ENCODE results near the gene C9orf50. TPM values are rescaled to one million over a fixed set of nuclear protein-coding genes. Genes with fewer than 3 reads are reported as not detected.

Gene C9orf50
- polyA plus RNA-seq, 1 donor from 2014 or later, result not detected

DNA sequence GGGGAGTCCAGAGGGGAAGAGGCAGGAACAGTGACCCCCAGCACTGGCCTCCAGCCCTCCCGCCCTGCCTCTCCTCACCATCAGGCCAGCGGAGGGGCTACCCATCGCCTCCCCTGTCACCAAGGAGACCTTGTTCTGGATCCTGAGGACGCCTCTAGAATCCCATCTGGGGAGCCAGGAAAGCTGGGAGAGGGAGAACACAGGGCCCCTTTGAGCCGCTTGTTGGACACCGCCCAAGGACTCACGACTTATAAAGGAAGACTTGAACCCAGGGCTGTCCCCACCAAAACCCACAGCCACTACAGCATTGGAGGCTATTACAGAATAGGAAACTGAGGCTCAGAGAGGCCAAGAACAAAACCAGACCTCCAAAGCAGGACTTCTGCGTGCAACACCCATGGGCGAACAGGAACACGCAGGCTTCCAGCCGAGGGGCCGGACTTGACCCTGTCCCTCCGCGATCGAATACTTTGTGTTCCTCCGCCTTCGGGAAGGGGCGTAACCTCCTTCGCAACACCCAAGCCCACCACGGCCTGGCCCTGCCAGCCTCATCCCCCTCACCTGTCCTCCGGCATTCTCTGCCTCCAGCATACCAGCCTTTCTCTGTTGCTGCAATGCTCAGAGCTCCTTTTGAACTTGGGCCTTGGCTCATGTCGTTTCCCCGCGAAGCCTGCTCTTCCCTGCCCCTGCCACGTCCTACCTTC lies 54.2 kb downstream of the C9orf50 start:
- Histone ChIP-seq H3K36me3 (ENCODE audit: insufficient read depth, low read length) (no peaks in the 10 kb centered on the region), H3K9ac (ENCODE audit: low read length) (no peak overlapping the region), H3K27ac (ENCODE audit: low read length) (no peak overlapping the region), H4K20me1 (ENCODE audit: insufficient read depth) (no peaks in the 10 kb centered on the region), H3K27me3 (ENCODE audit: insufficient read depth, low read depth, low read length) (no peaks in the 10 kb centered on the region), H3K9me2 (ENCODE audit: insufficient read depth, low read length) (no peaks in the 10 kb centered on the region), H2AFZ (ENCODE audit: low read depth, low read length) (no peak overlapping the region), H3F3A (ENCODE audit: insufficient read depth, low read length, poor library complexity, severe bottlenecking) (no peaks in the 10 kb centered on the region), H3K9me3 (ENCODE audit: low read length) (no peaks in the 10 kb centered on the region), H3K79me2 (replicated peaks; ENCODE audit: insufficient read depth, low read length) (no peaks in the 10 kb centered on the region), H3K4me2 (ENCODE audit: low read length) (no peak overlapping the region), H3K4me3 (ENCODE audit: low read length) (no peak overlapping the region)
- TF ChIP-seq RAD21 (conservative IDR thresholded peaks at IDR 0.05), result no peak
- no peak for TF ChIP-seq TAF1 (IDR thresholded peaks at IDR 0.05; ENCODE audit: low read depth)
- TF ChIP-seq EZH2 (IDR thresholded peaks at IDR 0.05; ENCODE audit: borderline replicate concordance, insufficient read depth, low read length, poor library complexity, severe bottlenecking), result no peak
- no peak for TF ChIP-seq SMC3 (conservative IDR thresholded peaks at IDR 0.05; ENCODE audit: poor library complexity)
- TF ChIP-seq EP300 (conservative IDR thresholded peaks at IDR 0.05; ENCODE audit: poor library complexity, severe bottlenecking), result no peak
- TF ChIP-seq POLR2AphosphoS5 (IDR thresholded peaks at IDR 0.05), result no peak
- TF ChIP-seq, protein P1, sequence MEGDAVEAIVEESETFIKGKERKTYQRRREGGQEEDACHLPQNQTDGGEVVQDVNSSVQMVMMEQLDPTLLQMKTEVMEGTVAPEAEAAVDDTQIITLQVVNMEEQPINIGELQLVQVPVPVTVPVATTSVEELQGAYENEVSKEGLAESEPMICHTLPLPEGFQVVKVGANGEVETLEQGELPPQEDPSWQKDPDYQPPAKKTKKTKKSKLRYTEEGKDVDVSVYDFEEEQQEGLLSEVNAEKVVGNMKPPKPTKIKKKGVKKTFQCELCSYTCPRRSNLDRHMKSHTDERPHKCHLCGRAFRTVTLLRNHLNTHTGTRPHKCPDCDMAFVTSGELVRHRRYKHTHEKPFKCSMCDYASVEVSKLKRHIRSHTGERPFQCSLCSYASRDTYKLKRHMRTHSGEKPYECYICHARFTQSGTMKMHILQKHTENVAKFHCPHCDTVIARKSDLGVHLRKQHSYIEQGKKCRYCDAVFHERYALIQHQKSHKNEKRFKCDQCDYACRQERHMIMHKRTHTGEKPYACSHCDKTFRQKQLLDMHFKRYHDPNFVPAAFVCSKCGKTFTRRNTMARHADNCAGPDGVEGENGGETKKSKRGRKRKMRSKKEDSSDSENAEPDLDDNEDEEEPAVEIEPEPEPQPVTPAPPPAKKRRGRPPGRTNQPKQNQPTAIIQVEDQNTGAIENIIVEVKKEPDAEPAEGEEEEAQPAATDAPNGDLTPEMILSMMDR (IDR thresholded peaks at IDR 0.05; ENCODE audit: poor library complexity, severe bottlenecking), result no peak
- TF ChIP-seq, protein P2, sequence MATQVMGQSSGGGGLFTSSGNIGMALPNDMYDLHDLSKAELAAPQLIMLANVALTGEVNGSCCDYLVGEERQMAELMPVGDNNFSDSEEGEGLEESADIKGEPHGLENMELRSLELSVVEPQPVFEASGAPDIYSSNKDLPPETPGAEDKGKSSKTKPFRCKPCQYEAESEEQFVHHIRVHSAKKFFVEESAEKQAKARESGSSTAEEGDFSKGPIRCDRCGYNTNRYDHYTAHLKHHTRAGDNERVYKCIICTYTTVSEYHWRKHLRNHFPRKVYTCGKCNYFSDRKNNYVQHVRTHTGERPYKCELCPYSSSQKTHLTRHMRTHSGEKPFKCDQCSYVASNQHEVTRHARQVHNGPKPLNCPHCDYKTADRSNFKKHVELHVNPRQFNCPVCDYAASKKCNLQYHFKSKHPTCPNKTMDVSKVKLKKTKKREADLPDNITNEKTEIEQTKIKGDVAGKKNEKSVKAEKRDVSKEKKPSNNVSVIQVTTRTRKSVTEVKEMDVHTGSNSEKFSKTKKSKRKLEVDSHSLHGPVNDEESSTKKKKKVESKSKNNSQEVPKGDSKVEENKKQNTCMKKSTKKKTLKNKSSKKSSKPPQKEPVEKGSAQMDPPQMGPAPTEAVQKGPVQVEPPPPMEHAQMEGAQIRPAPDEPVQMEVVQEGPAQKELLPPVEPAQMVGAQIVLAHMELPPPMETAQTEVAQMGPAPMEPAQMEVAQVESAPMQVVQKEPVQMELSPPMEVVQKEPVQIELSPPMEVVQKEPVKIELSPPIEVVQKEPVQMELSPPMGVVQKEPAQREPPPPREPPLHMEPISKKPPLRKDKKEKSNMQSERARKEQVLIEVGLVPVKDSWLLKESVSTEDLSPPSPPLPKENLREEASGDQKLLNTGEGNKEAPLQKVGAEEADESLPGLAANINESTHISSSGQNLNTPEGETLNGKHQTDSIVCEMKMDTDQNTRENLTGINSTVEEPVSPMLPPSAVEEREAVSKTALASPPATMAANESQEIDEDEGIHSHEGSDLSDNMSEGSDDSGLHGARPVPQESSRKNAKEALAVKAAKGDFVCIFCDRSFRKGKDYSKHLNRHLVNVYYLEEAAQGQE (IDR thresholded peaks at IDR 0.05; ENCODE audit: borderline replicate concordance), result no peak
- TF ChIP-seq MXI1 (conservative IDR thresholded peaks at IDR 0.05; ENCODE audit: poor library complexity, severe bottlenecking), result no peak

GRCh38 chr9:129562917-129563316 lies 58.0 kb downstream of the C9orf50 start:
- TF ChIP-seq, protein P2 (IDR thresholded peaks at IDR 0.05; ENCODE audit: borderline replicate concordance), result no peak
- no peak for TF ChIP-seq EP300 (conservative IDR thresholded peaks at IDR 0.05; ENCODE audit: poor library complexity, severe bottlenecking)
- TF ChIP-seq POLR2AphosphoS5 (IDR thresholded peaks at IDR 0.05), result no peak
- TF ChIP-seq, protein P1 (IDR thresholded peaks at IDR 0.05; ENCODE audit: poor library complexity, severe bottlenecking), result no peak
- no peak for TF ChIP-seq RAD21 (conservative IDR thresholded peaks at IDR 0.05)
- TF ChIP-seq SMC3 (conservative IDR thresholded peaks at IDR 0.05; ENCODE audit: poor library complexity), result no peak
- no peak for TF ChIP-seq MXI1 (conservative IDR thresholded peaks at IDR 0.05; ENCODE audit: poor library complexity, severe bottlenecking)
- no peak for TF ChIP-seq EZH2 (IDR thresholded peaks at IDR 0.05; ENCODE audit: borderline replicate concordance, insufficient read depth, low read length, poor library complexity, severe bottlenecking)
- no peak for TF ChIP-seq TAF1 (IDR thresholded peaks at IDR 0.05; ENCODE audit: low read depth)

More at GRCh38 chr9:129562917-129563316, 58.0 kb downstream of the C9orf50 start:
- no peaks in the 10 kb centered on the region for H3K9me3 ChIP-seq (ENCODE audit: low read length)
- H3F3A ChIP-seq (ENCODE audit: insufficient read depth, low read length, poor library complexity, severe bottlenecking), result no peaks in the 10 kb centered on the region
- no peaks in the 10 kb centered on the region for H3K79me2 ChIP-seq (replicated peaks; ENCODE audit: insufficient read depth, low read length)
- no peaks in the 10 kb centered on the region for H3K27me3 ChIP-seq (ENCODE audit: insufficient read depth, low read depth, low read length)
- no peak overlapping the region for H3K27ac ChIP-seq (ENCODE audit: low read length)
- H3K9ac ChIP-seq (ENCODE audit: low read length), result no peak overlapping the region
- no peak overlapping the region for H3K4me3 ChIP-seq (ENCODE audit: low read length)
- H3K36me3 ChIP-seq (ENCODE audit: insufficient read depth, low read length), result no peaks in the 10 kb centered on the region
- no peaks in the 10 kb centered on the region for H3K9me2 ChIP-seq (ENCODE audit: insufficient read depth, low read length)
- no peak overlapping the region for H3K4me2 ChIP-seq (ENCODE audit: low read length)
- no peak overlapping the region for H2AFZ ChIP-seq (ENCODE audit: low read depth, low read length)
- no peaks in the 10 kb centered on the region for H4K20me1 ChIP-seq (ENCODE audit: insufficient read depth)

All from neural cell (in vitro differentiated cells).